Spinal cord (tissue), 10 donors: ENCODE measurements around the gene PTGR2. TPM values are rescaled to one million over a fixed set of nuclear protein-coding genes. Genes with fewer than 3 reads are reported as not detected.

Experiments
- DNase-seq, 6 donors: peaks; one replicate each; pipeline versions ENCODE4 v3.0.0 to v3.0.0-alpha.2; 2013 to 2015; ENCODE audit warnings: low spot score in 6 of 6, low read depth in 4 of 6
- H3K27ac ChIP-seq: one replicate; pipeline ENCODE4 v1.5.1; 2013; ENCODE audit warnings: low read depth, low read length, control low read depth
- H3K27me3 ChIP-seq: one replicate; pipeline ENCODE4 v1.6.1; 2013; ENCODE audit warnings: low read length; ENCODE audit not compliant: control insufficient read depth, insufficient read depth
- H3K36me3 ChIP-seq: one replicate; pipeline ENCODE4 v1.6.1; 2013; ENCODE audit warnings: low read length; ENCODE audit not compliant: control insufficient read depth, insufficient read depth
- H3K4me1 ChIP-seq: one replicate; pipeline ENCODE4 v1.6.1; 2013; ENCODE audit warnings: low read length; ENCODE audit not compliant: control insufficient read depth, insufficient read depth
- H3K4me3 ChIP-seq: one replicate; pipeline ENCODE4 v1.5.1; 2013; ENCODE audit warnings: low read depth, low read length, control low read depth
- H3K9me3 ChIP-seq: one replicate; pipeline ENCODE4 v1.6.1; 2013; ENCODE audit warnings: low read length; ENCODE audit not compliant: control insufficient read depth, insufficient read depth
- WGBS: methylation state at CpG from one replicate; pipeline ENCODE4 v1.1.5; 2013; ENCODE audit warnings: missing lambda C conversion rate; ENCODE audit not compliant: insufficient coverage; 5-methylcytosine and 5-hydroxymethylcytosine counted together
- long read RNA-seq, 4 donors: transcript quantifications; one replicate each; lab custom pipeline, GENCODE V29; 2026
- polyA plus RNA-seq, 2 donors: library from polyadenylated mRNA; unstranded; fragments of 120-200 nt; gene quantifications; one replicate each; pipeline ENCODE4 v1.2.1, GENCODE V29; 2013; ENCODE audit not compliant: insufficient read length in 2 of 2
- total RNA-seq, 2 donors: library from RNA; depleted of rRNA in 1 of 2; stranded (reverse); fragments of 120-200 nt in 1 of 2; fragments of >200 nt in 1 of 2; gene quantifications; one replicate each; pipeline versions ENCODE4 v1.2.3 to v1.2.4, GENCODE V29; 2013 to 2014
- donor health status: healthy.

PTGR2 gene
- total RNA-seq: 10 to 100 TPM; 10.8 to 16.5 TPM
- polyA plus RNA-seq: 10 to 100 TPM; 13.0 to 15.3 TPM
- long read RNA-seq, donor 1, partial matches to known transcripts: 0 of 3 reads
- long read RNA-seq, donor 1, other reads (novel, unspliced or antisense): 0 of 3 reads
- long read RNA-seq, donor 2, partial matches to known transcripts: 0 of 1 reads
- long read RNA-seq, donor 2, other reads (novel, unspliced or antisense): 0 of 1 reads
- long read RNA-seq, donor 3, partial matches to known transcripts: 0 of 1 reads
- long read RNA-seq, donor 3, other reads (novel, unspliced or antisense): 0 of 1 reads
- long read RNA-seq, donor 4, partial matches to known transcripts: 0 of 2 reads
- long read RNA-seq, donor 4, other reads (novel, unspliced or antisense): 0 of 2 reads

- Histone ChIP-seq H3K4me3 (peak within 1 kb of the TSS; percentile 86), H3K36me3 (no peaks in the 10 kb centered on the region), H3K9me3 (no peaks in the 10 kb centered on the region), H3K27me3 (no peaks in the 10 kb centered on the region), H3K4me1 (peaks cover 12% of the 10 kb centered on the region), H3K27ac (peak within 1 kb of the TSS; percentile 92)
- 1% methylated on average over 45 of the region's 51 CpGs for WGBS
- DNase-seq: peak; percentile 86 to 99 (median 92)
Measured at GRCh38 chr14:73851567-73852382, at the start of gene PTGR2. PTGR2 (plus strand) TSS chr14:73851831; CDS start chr14:73858863, 7,032 bp downstream.

GRCh38 chr14:73802431-73803188 lies 49.0 kb upstream of the PTGR2 start:
- Histone ChIP-seq H3K27me3 (no peaks in the 10 kb centered on the region), H3K36me3 (peaks cover 2% of the 10 kb centered on the region), H3K9me3 (no peaks in the 10 kb centered on the region), H3K27ac (no peak overlapping the region), H3K4me1 (no peaks in the 10 kb centered on the region), H3K4me3 (no peak overlapping the region)
- 78% methylated on average over 9 of the region's 10 CpGs for WGBS
- DNase-seq: no peak

GRCh38 chr14:73804636-73805035 lies 47.0 kb upstream of the PTGR2 start:
- Histone ChIP-seq H3K36me3 (peaks cover 2% of the 10 kb centered on the region), H3K27ac (no peak overlapping the region), H3K4me1 (no peaks in the 10 kb centered on the region), H3K9me3 (no peaks in the 10 kb centered on the region), H3K4me3 (no peak overlapping the region), H3K27me3 (no peaks in the 10 kb centered on the region)
- no peak for DNase-seq
- WGBS: 77% methylated on average over 2 of the region's 2 CpGs

- H3K9me3 ChIP-seq: no peaks in the 10 kb centered on the region
- WGBS: no CpG with 5 or more reads among the region's 1 CpG
- peaks cover 2% of the 10 kb centered on the region for H3K36me3 ChIP-seq
- no peak for DNase-seq
- H3K27ac ChIP-seq: no peak overlapping the region
- H3K4me1 ChIP-seq: no peaks in the 10 kb centered on the region
- no peaks in the 10 kb centered on the region for H3K27me3 ChIP-seq
- no peak overlapping the region for H3K4me3 ChIP-seq
Measured at GRCh38 chr14:73807457-73807856, 44.2 kb upstream of the PTGR2 start.

GRCh38 chr14:73809391-73809790 lies 42.2 kb upstream of the PTGR2 start:
- Histone ChIP-seq H3K9me3 (no peaks in the 10 kb centered on the region), H3K27ac (no peak overlapping the region), H3K27me3 (no peaks in the 10 kb centered on the region), H3K4me3 (no peak overlapping the region), H3K4me1 (no peaks in the 10 kb centered on the region), H3K36me3 (no peaks in the 10 kb centered on the region)
- 41% methylated on average over 5 of the region's 6 CpGs for WGBS
- peak in 1 of 6 donors; percentile 19 for DNase-seq

- Histone ChIP-seq H3K36me3 (no peaks in the 10 kb centered on the region), H3K27ac (no peak overlapping the region), H3K4me1 (no peaks in the 10 kb centered on the region), H3K4me3 (no peak overlapping the region), H3K9me3 (no peaks in the 10 kb centered on the region), H3K27me3 (no peaks in the 10 kb centered on the region)
- no peak for DNase-seq
- 83% methylated on average over 9 of the region's 13 CpGs for WGBS
Measured at GRCh38 chr14:73810478-73811163, 41.0 kb upstream of the PTGR2 start.

- WGBS: 64% methylated on average over 1 of the region's 2 CpGs
- Histone ChIP-seq H3K9me3 (no peaks in the 10 kb centered on the region), H3K27ac (no peak overlapping the region), H3K4me3 (no peak overlapping the region), H3K27me3 (no peaks in the 10 kb centered on the region), H3K36me3 (no peaks in the 10 kb centered on the region), H3K4me1 (no peaks in the 10 kb centered on the region)
- no peak for DNase-seq
Measured at GRCh38 chr14:73811164-73811503, 40.5 kb upstream of the PTGR2 start.

- H3K27ac ChIP-seq: no peak overlapping the region
- H3K27me3 ChIP-seq: no peaks in the 10 kb centered on the region
- no peaks in the 10 kb centered on the region for H3K36me3 ChIP-seq
- H3K4me1 ChIP-seq: no peaks in the 10 kb centered on the region
- no peak overlapping the region for H3K4me3 ChIP-seq
- no peaks in the 10 kb centered on the region for H3K9me3 ChIP-seq
- 76% methylated on average over 2 of the region's 4 CpGs for WGBS
- DNase-seq: no peak
Measured at GRCh38 chr14:73814153-73814552, 37.5 kb upstream of the PTGR2 start.

- no peaks in the 10 kb centered on the region for H3K9me3 ChIP-seq
- H3K27me3 ChIP-seq: no peaks in the 10 kb centered on the region
- no peak overlapping the region for H3K4me3 ChIP-seq
- no peaks in the 10 kb centered on the region for H3K36me3 ChIP-seq
- H3K27ac ChIP-seq: peak overlapping the region; percentile 67
- no peaks in the 10 kb centered on the region for H3K4me1 ChIP-seq
- no peak for DNase-seq
- 76% methylated on average over 4 of the region's 5 CpGs for WGBS
Measured at GRCh38 chr14:73815849-73816248, 35.8 kb upstream of the PTGR2 start.
